ENCODE measurements around the gene RPL10L.

The RPL10L gene
- 0 reads per million in 2 experiments for total RNA-seq

GRCh38 chr14:46651526-46652144 lies at the start of gene RPL10L:
Gene RPL10L (minus strand): TSS chr14:46651781. CDS start chr14:46651736, 45 bp downstream.
- no peak for DNase-seq (ENCODE audit: low read depth)

GRCh38 chr14:46691819-46692218 lies 40.2 kb upstream of the RPL10L start:
- DNase-seq (ENCODE audit: low read depth), result no peak

- no peak for DNase-seq (ENCODE audit: low read depth)
These were observed 35.1 kb upstream of the RPL10L start for GRCh38 chr14:46686652-46687051.

GRCh38 chr14:46672128-46672527 lies 20.5 kb upstream of the RPL10L start:
- no peak for DNase-seq (ENCODE audit: low read depth)

GRCh38 chr14:46663382-46663781 lies 11.8 kb upstream of the RPL10L start:
- no peak for DNase-seq (ENCODE audit: low read depth)

GRCh38 chr14:46661728-46662127 lies 10.1 kb upstream of the RPL10L start:
- no peak for DNase-seq (ENCODE audit: low read depth)

GRCh38 chr14:46653031-46653755 lies 1.6 kb upstream of the RPL10L start:
- DNase-seq (ENCODE audit: low read depth), result no peak

- no peak for DNase-seq (ENCODE audit: low read depth)
These were observed 4.8 kb downstream of the RPL10L start for GRCh38 chr14:46646796-46647195.

- DNase-seq (ENCODE audit: low read depth), result no peak
These were observed 24.7 kb downstream of the RPL10L start for GRCh38 chr14:46626876-46627275.

Data from T follicular helper cell (primary cell).